ENCODE data around the gene DNAH17. TPM values are rescaled to one million over a fixed set of nuclear protein-coding genes. Genes with fewer than 3 reads are reported as not detected.

Gene DNAH17
- total RNA-seq, 1 donor from 2014 or later = under 0.01 TPM

DNA sequence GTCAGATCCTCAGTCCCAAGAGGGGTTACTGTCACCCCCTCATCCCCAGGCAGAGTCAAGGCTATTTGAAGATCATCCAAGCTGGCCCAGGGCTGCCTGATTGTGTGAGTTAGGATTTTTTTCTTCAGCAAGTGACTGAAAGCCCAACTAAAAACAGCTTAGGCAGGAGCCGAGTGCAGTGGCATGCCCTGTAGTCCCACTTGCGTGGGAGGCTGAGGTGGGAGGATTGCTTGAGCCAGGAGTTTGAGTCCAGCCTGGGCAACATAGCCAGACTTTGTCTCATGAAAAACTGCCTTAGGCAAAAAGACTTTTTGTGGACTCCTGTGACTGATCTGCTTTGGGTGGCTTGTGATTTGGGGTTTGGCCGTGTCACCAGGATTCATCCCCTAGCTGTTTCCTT lies 178.8 kb downstream of the DNAH17 start:
- DNase-seq (ENCODE audit: low read depth, low spot score) = no peak

DNA sequence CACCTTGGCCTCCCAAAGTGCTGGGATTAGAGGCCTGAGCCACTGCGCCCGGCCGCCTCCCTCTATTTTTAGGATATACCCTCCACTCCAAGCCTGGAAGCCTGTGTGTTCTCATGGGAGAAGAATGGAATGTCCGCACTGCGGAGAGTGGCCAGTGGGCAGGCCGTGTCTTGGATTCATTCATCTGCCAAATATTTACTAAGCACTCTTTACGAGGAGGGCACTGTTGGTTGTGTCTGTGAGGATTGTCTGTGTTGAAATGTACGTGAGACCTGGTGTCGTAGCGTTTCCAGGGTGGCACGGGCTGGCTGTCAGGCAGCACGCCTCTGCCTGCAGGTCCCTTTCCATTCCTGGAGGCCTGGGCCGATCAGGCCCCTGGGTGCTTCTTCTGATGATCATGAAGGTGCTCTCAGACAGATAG lies 179.5 kb downstream of the DNAH17 start:
- DNase-seq (ENCODE audit: low read depth, low spot score) = no peak

DNA sequence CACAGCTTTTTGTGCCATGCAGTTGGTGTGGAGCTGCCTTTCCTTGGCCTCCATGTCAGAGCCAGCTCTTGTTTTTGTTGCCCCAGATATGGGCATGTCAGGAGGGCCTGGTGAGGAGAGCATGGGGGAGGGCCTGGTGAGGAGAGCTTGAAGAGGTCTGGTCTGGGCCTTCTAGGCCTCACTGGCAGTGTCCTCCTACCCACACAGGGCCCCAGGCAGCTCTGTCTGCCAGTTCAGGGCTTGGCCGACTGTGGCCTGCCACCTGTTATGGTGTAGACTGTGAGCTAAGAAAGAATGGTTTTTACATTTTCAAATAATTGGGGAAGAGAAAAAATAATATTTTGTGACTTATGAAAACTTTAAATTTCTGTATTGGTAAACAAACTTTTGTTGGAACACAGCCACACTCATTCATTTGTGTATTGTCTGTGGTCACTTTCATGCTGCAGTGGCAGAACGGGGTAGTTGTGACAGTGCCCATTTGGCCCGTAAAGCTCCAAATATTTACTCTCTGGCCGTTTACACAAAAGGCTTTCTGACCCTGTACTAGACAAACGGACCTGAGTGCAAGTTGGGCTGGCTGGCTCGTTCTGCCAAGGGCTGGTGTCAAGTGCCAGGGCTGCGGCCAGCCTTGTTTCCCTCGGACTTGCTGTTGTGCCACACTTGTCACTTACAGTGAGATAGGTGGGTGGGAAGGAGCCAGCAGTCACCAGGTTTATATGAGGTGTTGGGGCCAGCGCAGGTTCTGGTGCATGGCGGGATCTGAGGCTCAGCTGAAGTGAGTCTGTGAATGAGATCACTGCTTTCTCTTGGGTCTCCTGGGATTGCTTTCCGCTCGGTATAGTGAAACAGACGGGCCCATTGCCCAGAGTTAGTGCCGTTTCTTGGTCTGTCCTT lies 180.5 kb downstream of the DNAH17 start:
- no peak for DNase-seq (ENCODE audit: low read depth, low spot score)

DNA sequence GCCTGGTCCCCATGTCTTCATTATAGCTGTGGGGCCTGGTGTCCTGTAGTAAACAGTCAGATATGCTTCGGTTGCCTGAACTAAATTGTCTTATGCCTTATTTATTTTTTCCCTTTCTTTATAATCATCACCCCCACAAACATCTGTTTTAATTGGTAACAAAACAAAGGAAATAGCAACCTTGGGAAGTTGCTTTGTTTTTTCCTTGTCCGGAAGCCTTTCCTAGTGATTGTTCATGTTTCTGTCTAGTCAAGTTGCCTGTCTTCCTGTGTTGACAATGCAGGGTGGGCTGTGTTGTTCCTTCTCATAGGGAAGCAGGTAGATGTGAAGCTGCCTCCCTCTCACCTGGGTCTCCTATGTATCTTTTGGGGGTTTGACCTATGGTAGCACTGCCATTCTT lies 182.0 kb downstream of the DNAH17 start:
- no peak for DNase-seq (ENCODE audit: low read depth, low spot score)

DNA sequence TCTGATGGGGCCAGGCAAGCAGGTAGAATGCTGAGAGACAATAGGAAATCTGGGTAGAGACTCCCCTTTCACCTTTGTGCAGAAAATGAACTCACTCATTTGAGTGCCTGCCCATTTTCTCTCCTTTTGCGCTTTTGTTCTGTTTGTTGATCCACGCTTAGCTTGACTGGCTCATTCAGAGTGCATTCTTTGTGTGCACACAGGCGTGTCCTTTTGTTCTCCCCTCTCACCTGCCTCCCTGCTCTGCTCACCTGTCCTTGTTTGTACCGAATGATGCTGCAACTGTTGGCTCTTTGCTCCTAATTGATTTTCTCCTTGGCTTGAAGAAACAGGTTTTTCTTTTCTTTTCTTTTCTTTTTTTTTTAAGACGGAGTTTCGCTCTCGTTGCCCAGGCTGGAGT lies 183.0 kb downstream of the DNAH17 start:
- DNase-seq (ENCODE audit: low read depth, low spot score) = no peak

DNA sequence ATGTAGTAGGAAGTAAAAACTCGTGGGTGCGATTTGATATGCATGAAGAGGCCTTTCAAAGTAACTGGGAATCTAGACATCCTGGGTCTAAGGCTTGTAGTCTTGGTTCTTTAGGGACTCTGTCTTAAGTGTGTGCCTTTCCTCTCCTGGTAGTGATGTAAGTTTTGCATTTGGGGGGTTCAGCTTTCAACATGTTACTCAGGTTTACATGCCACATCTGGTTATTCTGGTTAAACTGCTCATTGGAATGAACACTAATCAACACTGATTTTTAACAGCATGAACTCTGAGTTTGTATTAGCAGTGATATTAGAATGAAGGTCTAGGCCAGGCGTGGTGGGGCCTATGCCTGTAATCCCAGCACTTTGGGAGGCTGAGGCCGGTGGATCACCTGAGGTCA lies 183.6 kb downstream of the DNAH17 start:
- no peak for DNase-seq (ENCODE audit: low read depth, low spot score)

DNA sequence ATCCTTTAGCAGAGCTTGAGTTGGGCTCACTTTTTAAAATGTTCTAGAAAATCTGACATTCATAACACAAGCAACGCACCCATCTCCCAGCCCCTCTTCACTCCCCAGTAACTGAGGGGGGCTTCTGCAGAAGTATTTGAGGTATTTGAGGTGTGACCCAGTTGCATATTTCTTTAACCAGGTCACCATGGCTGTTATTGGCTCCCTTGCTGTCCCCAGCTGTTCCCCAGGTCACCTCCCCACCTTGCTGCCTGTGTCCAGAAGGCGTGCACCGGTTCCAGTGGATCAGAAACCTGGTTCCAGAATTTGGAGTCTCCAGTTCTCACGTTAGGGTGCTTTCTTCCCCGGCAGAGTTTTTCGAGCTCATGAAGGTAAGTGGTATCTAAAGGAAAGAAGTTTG lies 184.9 kb downstream of the DNAH17 start:
- DNase-seq (ENCODE audit: low read depth, low spot score) = no peak

DNA sequence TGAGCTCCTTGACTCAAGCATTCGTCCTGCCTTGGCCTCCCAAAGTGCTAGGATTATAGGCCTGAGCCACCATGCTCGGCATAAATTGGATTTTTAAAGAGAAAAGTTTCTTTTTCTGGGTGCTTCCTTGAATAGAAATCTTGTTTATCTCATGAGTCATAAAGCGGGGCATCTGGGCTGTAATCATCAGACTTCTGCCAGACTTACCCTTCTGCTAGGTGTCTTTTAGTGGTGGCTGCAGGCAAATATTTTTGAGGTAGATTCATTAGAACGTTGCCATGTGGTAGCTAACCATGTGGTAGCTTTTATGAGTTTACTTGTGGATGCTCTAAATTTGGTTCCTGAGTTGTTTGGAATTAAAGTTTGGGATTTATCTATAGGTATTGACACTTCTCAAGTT lies 185.4 kb downstream of the DNAH17 start:
- no peak for DNase-seq (ENCODE audit: low read depth, low spot score)

DNA sequence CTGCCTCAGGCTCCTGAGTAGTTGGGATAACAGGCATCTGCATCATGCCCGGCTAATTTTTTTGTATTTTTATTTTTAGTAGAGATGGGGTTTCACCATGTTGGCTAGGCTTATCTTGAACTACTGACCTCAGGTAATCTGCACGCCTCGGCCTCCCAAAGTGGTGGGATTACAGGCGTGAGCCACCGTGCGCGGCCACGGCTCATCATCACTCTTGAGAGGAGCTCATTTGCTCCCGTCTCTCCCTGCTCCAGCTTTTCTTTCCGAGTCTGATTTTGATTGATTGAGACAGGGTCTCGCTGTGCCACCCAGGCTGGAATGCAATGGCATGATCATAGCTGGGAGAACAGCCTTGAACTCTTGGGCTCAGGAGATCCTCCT lies 186.2 kb downstream of the DNAH17 start:
- no peak for DNase-seq (ENCODE audit: low read depth, low spot score)

DNA sequence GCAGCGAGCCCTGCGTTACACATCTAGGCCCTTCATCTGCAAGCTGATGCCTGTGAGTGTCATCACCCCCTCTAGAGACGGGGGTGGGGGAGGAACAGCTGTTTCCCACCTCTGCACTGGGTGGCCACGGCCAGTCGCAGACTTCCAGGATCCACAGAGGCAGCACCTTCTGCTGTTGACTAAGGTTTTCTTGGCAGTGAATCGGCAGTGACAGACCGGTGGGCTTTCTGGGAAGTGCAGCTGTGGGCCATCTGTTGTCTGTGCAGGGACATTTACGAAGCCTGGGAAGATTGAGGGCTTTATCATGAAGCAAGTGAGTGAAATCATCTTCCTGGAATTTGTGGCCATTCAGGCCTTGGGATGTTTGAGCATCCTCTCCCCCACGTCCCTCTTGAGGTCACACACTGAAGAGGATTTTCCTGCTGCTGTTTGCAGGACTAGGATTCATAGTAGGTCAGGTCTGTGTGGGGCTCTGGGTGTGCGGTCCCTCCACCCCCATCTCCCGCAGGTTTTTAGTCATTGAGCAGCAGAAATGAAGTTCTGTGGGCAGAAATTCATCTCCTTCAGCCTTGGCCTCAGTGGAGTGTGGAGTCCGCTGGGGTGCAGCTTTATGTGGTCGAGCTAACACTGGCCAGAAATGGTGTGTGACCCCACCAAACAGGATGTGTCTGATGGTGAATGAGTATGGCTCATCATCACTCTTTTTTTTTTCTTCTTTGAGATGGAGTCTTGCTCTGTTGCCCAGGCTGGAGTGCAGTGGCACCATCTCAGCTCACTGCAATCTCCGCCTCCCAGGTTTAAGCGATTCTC lies 186.8 kb downstream of the DNAH17 start:
- DNase-seq (ENCODE audit: low read depth, low spot score) = peak; percentile 24

DNA sequence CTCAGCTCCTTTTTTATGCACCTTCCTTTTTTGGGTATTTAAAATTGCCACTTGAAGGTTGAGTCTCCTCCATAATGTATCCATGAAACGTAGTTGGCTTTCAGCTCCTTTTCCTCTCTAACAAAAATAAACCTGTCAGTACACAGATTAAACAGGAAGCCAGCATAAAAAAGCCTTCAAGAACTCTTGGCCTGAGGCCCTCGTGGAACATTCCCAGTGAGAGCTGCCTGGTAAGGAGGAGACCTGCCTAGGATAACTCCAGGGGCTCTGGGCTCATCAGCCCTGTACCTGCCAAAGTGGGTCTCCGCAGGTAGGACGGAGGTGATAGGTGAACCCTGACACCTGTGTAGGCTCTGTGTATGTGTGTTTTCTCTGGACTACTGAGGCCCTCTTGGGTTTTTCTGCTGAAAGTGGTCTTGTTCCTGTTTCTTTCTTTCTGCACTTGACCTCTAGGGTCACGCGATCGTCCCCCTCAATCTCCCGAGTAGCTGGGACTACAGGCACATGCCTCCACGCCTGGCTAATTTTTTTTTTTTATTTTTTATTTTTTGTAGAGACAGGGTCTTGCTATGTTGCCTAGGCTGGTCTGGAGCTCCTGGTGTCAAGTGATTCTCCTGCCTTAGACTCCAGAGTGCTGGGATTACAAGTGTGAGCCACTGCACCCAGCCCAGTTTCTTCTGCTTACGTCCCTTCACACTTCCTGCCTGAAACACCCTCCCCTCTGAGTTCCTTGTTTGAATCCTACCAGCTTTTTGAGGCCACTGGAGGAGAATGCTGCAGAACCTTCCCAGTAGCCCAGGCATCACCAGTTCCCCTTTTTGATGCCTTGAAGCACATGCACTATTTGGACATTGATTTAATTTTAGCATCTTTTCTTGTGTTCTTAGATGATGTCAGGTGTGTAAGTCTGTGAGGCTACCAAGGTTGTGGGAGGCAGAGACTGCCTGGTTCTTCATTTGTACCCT lies 188.9 kb downstream of the DNAH17 start:
- peak; percentile 45 for DNase-seq (ENCODE audit: low read depth, low spot score)

DNA sequence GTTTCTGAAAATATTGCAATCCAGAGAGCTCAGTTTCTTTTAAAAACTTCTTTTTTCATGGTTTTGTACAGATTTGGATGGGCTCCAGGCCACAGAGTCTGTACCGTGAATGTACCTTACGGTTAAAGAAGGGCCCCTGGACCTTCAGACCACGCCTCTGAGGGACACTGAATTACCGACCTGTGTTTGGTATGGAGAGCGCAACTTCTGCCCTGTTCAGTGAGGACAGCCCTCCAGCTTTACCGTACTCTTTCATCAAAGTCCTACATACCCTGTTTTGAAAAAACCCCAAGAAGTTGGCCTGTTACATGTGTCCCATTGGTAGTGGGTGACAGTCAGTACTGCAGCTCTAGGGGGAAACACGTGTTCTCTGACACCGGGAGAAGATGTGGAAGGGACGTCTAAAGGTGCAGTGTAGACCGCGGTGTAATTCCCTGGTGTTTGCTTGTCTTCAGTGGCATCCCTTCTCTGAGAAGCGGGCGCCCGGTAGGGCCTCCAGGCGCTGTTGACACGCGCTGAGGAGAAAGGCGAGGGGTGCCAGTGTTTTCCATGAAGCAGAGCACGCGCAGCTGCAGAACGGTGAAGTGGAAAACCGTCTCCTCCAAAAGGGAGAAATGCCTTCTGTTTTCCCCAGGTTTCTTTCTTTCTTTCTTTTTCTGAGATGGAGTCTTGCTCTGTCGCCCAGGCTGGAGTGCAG lies 192.6 kb downstream of the DNAH17 start:
- no peak for DNase-seq (ENCODE audit: low read depth, low spot score)

DNA sequence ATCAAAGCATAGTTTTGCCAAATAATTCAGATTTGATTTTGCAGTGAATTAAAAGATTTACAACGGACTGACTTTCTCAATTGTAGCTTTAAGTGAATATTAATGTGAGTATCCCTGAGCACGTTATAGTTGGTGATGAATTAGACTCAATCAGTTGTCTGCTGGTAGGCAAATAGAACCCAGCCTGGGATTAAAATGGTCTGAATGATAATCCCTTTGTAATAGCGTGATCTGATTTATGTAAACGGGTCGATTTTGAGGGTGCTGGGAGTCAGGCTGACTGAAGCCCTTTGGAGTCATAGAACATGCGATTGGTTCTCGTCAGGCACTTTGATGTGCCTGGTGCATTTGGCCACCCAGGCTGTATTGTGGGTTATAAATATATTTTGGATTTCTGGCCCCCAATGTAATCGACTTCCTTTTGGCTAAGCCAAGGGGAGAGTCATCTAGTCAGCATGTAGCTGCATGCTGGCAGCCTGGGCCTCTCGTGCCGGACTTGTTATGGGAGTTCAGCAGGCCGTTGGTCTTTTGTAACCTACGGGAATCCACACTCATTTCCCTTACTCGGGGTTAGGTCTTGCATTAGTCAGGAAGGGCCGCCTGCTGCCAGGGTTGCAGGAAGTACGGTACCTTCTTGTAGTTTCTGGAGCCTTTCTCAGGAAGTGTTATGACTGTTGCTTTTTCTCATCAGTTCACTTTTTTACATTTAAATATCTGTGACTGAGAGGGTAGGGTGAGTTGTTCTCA lies 193.3 kb downstream of the DNAH17 start:
- DNase-seq (ENCODE audit: low read depth, low spot score) = peak; percentile 98

DNA sequence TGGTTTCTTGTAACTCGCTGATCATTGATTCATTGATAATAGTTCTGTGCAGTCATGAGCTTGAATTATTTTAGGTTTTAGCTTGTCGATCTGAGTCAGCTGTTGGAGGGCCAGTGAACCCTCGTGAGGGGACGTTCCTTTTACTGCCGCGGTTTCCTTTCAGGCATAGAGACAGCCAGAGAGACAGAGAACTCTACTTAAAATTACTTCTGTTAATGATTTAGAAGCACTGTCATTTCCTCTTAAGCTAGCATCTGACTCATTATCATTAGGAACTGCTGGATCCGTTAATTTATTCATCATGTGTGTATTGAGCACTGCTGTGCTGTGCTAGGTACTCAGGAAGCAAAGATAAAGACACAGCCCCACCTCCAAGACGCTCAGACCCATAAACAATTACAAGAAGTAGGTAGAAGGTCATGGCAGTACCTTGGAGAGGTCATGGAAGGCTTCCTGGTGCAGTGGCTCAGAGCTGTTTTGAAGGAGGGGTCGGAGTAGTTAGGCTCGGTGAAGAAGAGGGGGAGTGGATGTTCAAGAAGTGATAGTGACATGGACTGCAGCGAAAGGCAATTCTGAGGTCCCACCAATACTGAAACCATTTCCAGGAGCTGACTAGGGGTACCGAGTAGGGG lies 195.5 kb downstream of the DNAH17 start:
- DNase-seq (ENCODE audit: low read depth, low spot score) = no peak

DNA sequence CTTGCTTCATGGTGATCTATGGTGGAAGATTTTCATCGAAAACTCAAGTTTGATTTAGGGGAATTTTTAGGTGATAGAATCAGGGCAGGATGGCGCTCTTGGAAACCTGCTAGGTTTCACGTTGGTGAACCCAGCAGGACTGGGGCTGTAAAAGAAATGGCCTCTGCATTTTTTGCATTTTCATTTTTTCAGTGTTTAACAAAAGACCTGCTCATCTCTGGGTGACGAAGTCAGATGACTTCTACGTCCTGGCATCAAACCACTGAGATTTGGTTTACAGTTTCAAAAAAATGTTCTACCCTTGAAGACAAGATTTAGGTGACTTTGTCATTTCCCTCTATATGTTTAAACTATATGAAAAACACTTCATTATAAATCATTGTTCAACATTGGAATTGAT lies 196.8 kb downstream of the DNAH17 start:
- DNase-seq (ENCODE audit: low read depth, low spot score) = no peak

DNA sequence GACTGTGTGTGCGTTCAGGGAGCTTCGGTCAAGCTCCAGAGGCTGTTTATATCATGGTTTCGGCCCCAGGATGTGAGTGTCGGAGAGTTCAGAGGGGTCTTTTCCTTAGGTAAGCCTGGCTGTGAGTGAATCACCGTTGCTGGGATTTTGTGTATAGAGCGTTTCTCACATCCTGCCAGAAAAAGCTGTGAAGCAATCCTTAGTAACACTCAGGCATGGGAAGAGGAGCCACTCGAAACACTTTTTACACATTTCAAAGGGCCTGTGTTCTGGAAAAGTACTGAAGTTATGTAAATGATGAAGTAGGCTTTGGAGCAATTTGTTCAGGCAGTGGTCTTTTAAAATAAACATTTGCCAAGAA lies 198.1 kb downstream of the DNAH17 start:
- DNase-seq (ENCODE audit: low read depth, low spot score) = peak; percentile 86

DNA sequence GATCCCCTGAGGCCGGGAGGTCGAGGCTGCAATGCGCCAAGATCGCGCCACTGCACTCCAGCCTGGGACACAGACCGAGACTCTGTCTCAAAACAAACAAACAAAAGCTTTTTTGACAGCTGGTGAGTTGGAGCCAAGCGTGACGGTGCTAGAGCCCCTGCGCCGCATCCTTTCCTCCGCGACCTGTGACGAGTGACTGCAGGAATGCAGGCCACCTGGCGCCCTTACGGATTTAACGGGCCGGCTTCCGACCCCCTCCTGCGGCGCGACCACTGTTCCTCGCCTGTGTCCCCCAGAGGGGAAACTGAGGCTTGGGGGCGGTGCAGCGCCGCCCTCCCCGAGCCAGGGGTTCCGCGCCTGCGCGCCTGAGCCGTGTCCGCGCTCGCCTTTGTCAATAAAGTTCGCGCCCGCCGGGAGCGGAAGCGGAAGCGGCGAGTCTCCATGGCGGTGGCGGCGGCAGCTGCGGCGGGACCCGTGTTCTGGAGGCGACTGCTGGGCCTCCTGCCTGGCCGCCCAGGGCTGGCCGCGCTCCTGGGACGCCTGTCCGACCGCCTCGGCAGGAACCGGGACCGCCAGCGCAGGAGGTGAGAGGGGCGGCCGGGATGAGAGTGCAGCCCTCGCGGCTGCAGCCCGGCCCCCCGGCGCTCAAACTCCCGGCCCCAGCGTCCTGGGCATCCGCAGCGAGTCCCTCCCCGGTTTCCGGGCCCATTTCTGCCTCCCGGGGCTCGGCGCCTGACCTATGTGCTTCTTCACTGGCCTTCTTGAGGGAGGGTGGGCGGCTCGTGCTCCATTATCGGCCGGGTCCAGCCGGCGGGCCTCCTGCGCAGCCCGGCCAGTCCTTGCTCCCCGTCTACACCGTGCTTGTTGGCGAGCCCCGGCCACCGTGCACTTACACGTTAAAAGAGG lies 198.7 kb downstream of the DNAH17 start, which contains the start of gene PGS1:
PGS1 (plus strand) TSS at position 425 of the 906 bp plus-strand sequence; CDS start at position 442, 17 bp downstream.
- DNase-seq (ENCODE audit: low read depth, low spot score) = no peak

DNA sequence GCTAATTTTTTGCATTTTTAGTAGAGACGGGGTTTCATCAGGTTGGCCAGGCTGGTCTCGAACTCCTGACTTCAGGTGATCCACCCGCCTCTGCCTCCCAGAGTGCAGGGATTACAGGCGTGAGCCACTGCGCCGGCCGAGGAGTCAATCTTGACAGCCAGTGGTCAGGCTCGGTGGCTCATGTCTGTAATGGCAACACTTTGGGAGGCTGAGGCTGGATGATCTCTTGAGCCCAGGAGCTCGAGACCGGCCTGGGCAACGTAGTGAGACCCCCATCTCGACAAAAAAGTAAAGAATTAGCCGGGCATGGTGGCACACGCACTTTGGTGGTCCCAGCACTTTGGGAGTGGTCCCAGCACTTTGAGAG lies 199.4 kb downstream of the DNAH17 start:
- no peak for DNase-seq (ENCODE audit: low read depth, low spot score)

DNA sequence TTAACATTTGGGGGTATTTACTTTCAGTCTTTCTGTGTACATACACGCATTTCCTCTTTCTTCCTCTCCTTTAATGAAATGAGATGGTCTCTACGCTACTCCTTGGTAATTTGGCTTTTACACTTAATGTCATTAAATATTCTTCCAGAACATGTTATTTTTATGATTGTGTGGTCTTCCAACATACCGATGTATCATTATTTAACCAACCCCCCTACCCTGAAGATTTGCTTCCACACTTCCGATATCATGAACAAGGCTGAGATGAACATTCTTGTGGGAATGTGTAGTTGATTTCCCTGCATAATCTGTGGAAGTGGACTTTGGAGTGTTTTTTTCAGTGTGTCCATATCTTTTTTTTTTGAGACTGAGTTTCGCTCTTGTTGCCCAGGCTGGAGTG lies 201.0 kb downstream of the DNAH17 start:
- no peak for DNase-seq (ENCODE audit: low read depth, low spot score)

Measured in pulmonary artery endothelial cell (primary cell).